ENCODE results near the gene RNF208. TPM values are rescaled to one million over a fixed set of nuclear protein-coding genes. Genes with fewer than 3 reads are reported as not detected.

RNF208 gene
- total and polyA plus RNA-seq, 8 donors = 4.0 to 7.8 (median 5.9) TPM

DNA sequence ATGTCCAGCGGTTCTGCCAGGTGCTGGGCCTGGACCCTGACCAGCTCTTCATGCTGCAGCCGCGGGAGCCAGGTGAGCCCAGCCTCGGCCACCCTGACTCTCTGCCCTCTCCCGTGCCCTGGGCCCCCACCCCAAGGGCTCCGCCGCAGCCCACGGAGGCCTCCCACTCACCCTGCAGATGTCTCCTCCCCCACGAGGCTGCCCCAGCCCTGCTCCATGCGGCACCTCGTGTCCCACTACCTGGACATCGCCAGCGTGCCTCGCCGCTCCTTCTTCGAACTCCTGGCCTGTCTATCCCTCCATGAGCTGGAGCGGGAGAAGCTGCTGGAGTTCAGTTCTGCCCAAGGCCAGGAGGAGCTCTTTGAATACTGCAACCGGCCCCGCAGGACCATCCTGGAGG is 7.4 kb downstream of the RNF208 start:
- H3K27me3 ChIP-seq = no peaks in the 10 kb centered on the region
- H3K36me3 ChIP-seq = peaks cover 0 to 44% of the 10 kb centered on the region in 2 donors
- H3K27ac ChIP-seq = no peak overlapping the region
- H3K9me3 ChIP-seq = no peaks in the 10 kb centered on the region
- no peak overlapping the region for H3K4me3 ChIP-seq
- TF ChIP-seq, protein P1, sequence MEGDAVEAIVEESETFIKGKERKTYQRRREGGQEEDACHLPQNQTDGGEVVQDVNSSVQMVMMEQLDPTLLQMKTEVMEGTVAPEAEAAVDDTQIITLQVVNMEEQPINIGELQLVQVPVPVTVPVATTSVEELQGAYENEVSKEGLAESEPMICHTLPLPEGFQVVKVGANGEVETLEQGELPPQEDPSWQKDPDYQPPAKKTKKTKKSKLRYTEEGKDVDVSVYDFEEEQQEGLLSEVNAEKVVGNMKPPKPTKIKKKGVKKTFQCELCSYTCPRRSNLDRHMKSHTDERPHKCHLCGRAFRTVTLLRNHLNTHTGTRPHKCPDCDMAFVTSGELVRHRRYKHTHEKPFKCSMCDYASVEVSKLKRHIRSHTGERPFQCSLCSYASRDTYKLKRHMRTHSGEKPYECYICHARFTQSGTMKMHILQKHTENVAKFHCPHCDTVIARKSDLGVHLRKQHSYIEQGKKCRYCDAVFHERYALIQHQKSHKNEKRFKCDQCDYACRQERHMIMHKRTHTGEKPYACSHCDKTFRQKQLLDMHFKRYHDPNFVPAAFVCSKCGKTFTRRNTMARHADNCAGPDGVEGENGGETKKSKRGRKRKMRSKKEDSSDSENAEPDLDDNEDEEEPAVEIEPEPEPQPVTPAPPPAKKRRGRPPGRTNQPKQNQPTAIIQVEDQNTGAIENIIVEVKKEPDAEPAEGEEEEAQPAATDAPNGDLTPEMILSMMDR (IDR thresholded peaks at IDR 0.05) = no peak
- DNase-seq (no peak), ATAC-seq (no peak)
- H3K4me1 ChIP-seq = peaks cover 7 to 25% of the 10 kb centered on the region in 2 donors
- intact Hi-C loops (cut with DNase I) = no loop called here

DNA sequence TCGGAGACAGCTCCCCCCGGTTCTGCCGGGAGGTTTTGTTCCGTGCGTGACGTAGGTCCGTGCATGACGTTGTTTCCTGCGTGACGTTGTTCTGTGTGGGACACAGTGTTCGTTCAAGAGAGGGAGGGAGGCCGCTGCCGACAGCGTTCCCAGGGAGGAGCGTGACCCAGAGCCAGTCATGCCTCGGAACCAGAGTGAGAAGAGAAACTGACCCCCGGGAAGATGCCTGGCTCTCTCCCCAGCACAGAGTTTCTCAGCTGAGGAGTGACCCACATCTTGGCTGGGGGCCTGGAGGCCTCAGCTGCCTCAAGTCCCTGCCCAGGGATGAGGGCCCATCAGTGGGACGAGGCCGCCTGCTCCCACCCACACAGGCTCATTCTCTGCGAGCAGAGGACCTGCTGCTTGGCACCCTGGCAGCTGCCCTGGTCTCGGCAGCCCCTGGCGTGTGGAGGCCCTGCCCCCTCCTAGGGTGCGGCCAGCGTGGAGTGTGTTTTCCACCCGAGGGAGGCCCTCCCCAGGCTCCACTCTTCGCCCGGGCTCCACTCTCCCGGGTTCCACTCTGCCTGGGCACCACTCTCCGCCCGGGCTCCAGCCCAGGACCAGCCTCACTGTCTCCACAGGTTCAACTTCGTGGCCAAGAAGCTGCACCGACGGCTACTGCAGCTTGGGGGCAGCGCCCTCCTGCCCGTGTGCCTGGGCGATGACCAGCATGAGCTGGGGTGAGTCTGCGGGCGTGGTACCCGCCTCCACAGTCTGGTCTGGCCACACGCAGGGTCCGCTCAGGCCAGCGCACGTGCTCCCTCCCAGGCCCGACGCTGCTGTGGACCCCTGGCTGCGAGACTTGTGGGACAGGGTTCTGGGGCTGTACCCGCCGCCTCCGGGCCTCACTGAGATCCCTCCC is 8.6 kb downstream of the RNF208 start:
- ATAC-seq = no peak
- no peak for DNase-seq
- Histone ChIP-seq H3K27me3 (no peaks in the 10 kb centered on the region), H3K36me3 (peaks cover 0 to 52% of the 10 kb centered on the region in 2 donors), H3K9me3 (no peaks in the 10 kb centered on the region), H3K4me1 (peaks cover 7 to 17% of the 10 kb centered on the region in 2 donors), H3K27ac (no peak overlapping the region), H3K4me3 (no peak overlapping the region)
- TF ChIP-seq, protein P1 (IDR thresholded peaks at IDR 0.05) = no peak
- intact Hi-C loops (cut with DNase I) = no loop called here

DNA sequence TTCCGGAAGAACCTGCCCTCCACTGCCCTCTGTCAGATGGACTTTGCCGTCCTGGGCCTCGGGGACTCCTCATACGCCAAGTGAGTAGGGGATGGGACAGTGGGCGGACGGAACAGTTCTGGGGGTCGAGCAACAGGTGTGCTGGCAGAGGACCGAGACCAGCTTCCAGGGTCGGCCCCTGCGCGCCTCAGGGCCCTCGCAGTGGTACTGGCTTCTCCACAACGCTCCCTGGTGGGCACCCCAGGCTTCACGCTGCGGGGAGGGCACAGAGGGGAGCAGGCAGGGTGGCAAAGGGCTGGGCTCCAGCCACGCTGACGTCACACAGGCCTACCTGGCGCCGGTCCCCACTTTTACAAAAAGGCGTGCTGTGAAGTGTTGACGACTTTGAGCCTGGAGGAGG is 9.5 kb downstream of the RNF208 start:
- Histone ChIP-seq H3K27me3 (no peaks in the 10 kb centered on the region), H3K4me1 (peaks cover 2 to 12% of the 10 kb centered on the region in 2 donors), H3K9me3 (no peaks in the 10 kb centered on the region), H3K36me3 (peaks cover 0 to 56% of the 10 kb centered on the region in 2 donors), H3K27ac (no peak overlapping the region), H3K4me3 (no peak overlapping the region)
- TF ChIP-seq, protein P1 (IDR thresholded peaks at IDR 0.05) = no peak
- DNase-seq (no peak), ATAC-seq (no peak)
- intact Hi-C loops (cut with DNase I) = no loop called here

DNA sequence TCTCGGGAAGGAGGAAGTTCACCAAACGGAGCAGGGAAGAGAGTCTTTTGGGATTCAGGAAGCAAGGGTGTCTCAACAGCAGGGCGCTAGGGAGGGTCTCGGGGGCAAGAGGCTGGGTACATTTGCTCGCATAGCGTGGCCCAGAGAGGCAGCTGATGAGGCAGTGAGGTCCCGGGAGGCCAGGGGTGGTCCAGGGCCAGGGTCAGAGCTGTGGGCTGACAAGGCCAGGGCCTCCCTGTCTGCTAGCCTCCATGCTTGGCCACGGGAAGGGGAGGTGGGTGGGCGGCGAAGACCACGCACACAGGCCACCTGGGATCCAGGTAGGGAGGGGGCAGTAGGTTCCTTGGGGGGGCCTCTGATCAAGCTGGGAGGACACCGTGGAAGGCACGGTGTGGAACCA is 10.5 kb downstream of the RNF208 start:
- H3K9me3 ChIP-seq = no peaks in the 10 kb centered on the region
- H3K4me3 ChIP-seq = no peak overlapping the region
- peaks cover 2 to 14% of the 10 kb centered on the region in 2 donors for H3K4me1 ChIP-seq
- DNase-seq = no peak
- H3K27ac ChIP-seq = no peak overlapping the region
- TF ChIP-seq, protein P1 (IDR thresholded peaks at IDR 0.05) = no peak
- H3K27me3 ChIP-seq = no peaks in the 10 kb centered on the region
- no peak for ATAC-seq
- intact Hi-C loops (cut with DNase I) = no loop called here
- peaks cover 0 to 55% of the 10 kb centered on the region in 2 donors for H3K36me3 ChIP-seq

DNA sequence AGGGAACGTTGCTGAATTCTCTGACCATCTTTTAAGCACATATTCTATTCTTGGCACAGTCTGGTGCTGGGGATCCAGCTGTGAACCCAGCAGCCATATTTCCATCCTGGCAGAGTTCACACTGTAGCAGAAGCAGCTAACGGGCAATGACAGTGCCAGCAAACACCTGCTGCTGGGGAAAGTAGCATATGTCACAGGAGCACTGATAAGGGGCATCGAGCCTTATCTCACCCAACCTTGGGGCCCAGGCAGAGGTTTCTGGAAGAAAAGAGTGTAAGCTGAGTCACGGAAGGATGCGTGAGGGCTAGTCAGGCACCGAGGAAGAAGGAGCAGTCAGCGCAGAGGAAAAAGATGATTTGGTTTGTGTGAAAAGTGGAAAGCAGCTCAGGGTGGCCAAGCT is 15.4 kb downstream of the RNF208 start:
- TF ChIP-seq, protein P1 (IDR thresholded peaks at IDR 0.05) = no peak
- H3K27me3 ChIP-seq = no peaks in the 10 kb centered on the region
- intact Hi-C loops (cut with DNase I) = no loop called here
- no peak overlapping the region for H3K27ac ChIP-seq
- no peaks in the 10 kb centered on the region for H3K9me3 ChIP-seq
- ATAC-seq (no peak), DNase-seq (no peak)
- peaks cover 0 to 23% of the 10 kb centered on the region in 2 donors for H3K36me3 ChIP-seq
- H3K4me1 ChIP-seq = peaks cover 21 to 56% of the 10 kb centered on the region in 2 donors
- peak overlapping the region in 1 of 2 donors; percentile 96 for H3K4me3 ChIP-seq
